C4-2B (cell line): ENCODE measurements around the gene TPI1.

Source experiments
- ZFX ChIP-seq: fragments of 450-650 bp; IDR thresholded peaks from 2 replicates; pipeline ENCODE4 v1.6.1; 2017
- TF ChIP-seq, protein P1 (sequence below): fragments of 450-650 bp; conservative IDR thresholded peaks from 2 replicates; pipeline ENCODE4 v1.5.1; 2017; ENCODE audit warnings: mild to moderate bottlenecking

DNA sequence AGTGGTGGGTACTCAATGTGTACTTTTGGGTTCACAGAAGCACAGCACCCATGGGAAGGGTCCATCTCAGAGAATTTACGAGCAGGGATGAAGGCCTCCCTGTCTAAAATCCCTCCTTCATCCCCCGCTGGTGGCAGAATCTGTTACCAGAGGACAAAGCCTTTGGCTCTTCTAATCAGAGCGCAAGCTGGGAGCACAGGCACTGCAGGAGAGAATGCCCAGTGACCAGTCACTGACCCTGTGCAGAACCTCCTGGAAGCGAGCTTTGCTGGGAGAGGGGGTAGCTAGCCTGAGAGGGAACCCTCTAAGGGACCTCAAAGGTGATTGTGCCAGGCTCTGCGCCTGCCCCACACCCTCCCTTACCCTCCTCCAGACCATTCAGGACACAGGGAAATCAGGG is 47.2 kb upstream of the TPI1 start:
- no peak for TF ChIP-seq ZFX
- TF ChIP-seq, protein P1, sequence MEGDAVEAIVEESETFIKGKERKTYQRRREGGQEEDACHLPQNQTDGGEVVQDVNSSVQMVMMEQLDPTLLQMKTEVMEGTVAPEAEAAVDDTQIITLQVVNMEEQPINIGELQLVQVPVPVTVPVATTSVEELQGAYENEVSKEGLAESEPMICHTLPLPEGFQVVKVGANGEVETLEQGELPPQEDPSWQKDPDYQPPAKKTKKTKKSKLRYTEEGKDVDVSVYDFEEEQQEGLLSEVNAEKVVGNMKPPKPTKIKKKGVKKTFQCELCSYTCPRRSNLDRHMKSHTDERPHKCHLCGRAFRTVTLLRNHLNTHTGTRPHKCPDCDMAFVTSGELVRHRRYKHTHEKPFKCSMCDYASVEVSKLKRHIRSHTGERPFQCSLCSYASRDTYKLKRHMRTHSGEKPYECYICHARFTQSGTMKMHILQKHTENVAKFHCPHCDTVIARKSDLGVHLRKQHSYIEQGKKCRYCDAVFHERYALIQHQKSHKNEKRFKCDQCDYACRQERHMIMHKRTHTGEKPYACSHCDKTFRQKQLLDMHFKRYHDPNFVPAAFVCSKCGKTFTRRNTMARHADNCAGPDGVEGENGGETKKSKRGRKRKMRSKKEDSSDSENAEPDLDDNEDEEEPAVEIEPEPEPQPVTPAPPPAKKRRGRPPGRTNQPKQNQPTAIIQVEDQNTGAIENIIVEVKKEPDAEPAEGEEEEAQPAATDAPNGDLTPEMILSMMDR, result no peak
